Breast epithelium (tissue), 3 donors: ENCODE measurements around the gene MINDY2.

Experiments
- POLR2A ChIP-seq: fragments of 450-650 bp; IDR thresholded peaks from one replicate; pipeline ENCODE4 v1.6.1; 2016; ENCODE audit warnings: antibody characterized with exemption, mild to moderate bottlenecking, moderate library complexity
- POLR2AphosphoS5 ChIP-seq, 3 donors: sonication (generic); formaldehyde crosslinking; IDR thresholded peaks; one replicate each; pipeline ENCODE4 v1.6.1; 2017; ENCODE audit warnings: antibody characterized with exemption in 3 of 3
- TF ChIP-seq, protein P1 (sequence below), 3 donors: fragments of 450-650 bp; IDR thresholded peaks; one replicate each; pipeline ENCODE4 v1.5.1; 2016 to 2017; ENCODE audit warnings: antibody characterized with exemption in 3 of 3, mild to moderate bottlenecking in 3 of 3, moderate library complexity in 3 of 3

- TF ChIP-seq, protein P1, sequence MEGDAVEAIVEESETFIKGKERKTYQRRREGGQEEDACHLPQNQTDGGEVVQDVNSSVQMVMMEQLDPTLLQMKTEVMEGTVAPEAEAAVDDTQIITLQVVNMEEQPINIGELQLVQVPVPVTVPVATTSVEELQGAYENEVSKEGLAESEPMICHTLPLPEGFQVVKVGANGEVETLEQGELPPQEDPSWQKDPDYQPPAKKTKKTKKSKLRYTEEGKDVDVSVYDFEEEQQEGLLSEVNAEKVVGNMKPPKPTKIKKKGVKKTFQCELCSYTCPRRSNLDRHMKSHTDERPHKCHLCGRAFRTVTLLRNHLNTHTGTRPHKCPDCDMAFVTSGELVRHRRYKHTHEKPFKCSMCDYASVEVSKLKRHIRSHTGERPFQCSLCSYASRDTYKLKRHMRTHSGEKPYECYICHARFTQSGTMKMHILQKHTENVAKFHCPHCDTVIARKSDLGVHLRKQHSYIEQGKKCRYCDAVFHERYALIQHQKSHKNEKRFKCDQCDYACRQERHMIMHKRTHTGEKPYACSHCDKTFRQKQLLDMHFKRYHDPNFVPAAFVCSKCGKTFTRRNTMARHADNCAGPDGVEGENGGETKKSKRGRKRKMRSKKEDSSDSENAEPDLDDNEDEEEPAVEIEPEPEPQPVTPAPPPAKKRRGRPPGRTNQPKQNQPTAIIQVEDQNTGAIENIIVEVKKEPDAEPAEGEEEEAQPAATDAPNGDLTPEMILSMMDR (IDR thresholded peaks at IDR 0.05): no peak
- no peak for TF ChIP-seq POLR2AphosphoS5 (IDR thresholded peaks at IDR 0.05)
- no peak for TF ChIP-seq POLR2A
Observed at GRCh38 chr15:58865425-58865880, 94.4 kb downstream of the MINDY2 start.
